ENCODE results near the gene IL32.

DNA sequence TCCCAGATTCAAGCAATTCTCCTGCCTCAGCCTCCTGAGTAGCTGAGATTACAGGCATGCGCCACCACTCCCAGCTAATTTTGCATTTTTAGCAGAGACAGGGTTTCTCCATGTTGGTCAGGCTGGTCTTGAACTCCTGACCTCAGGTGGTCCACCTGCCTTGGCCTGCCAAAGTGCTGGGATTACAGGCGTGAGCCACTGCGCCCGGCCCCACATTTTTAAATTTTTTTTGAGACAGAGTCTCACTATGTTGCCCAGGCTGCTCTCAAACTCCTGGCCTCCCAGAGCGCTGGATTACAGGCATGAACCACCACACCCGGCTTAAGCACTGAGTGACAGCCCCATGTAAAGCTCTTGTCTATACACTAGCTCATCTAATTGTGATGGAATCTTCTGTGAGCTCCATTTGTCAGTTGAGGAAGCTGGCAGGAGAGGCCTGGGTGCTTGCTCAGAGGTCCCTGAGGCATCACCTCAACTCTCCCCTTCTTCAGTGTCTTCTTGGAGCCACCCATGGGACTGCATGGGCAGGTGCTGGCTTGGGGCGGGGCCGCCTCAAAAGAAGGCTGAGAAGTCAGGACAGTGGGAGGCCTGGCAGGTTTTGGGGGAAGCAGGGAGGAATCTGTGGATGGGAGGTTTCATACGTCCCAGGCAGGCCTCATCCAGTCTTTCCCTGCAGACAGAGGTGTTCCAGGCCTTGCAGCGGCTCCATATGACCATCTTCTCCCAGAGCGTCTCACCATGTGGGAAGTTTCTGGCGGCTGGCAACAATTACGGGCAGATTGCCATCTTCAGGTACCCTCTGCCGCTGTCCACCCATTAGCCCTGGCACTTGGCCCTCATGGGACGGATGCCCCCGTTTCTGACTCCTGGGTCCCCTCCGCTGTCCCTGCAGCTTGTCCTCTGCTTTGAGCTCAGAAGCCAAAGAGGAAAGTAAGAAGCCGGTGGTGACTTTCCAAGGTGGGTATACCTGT, 40.1 kb upstream of the IL32 start:
- TF ChIP-seq POLR2A (IDR thresholded peaks at IDR 0.05) (no peak), CTCF (IDR thresholded peaks at IDR 0.05) (no peak)
